AG10803 (cell line): ENCODE data around the gene CNGA4.

Experiments
- DNase-seq: peaks from one replicate; pipeline ENCODE4 v3.0.0; 2010; ENCODE audit warnings: low read depth
- H3K4me3 ChIP-seq: 2 replicates; pipeline ENCODE4 v1.5.1; 2011; ENCODE audit warnings: mild to moderate bottlenecking, low read length, control low read depth
- CTCF ChIP-seq: conservative IDR thresholded peaks from 2 replicates; pipeline ENCODE4 v1.5.1; 2011; ENCODE audit warnings: mild to moderate bottlenecking, low read length, control low read depth, inconsistent platforms

The CNGA4 gene

GRCh38 chr11:6200975-6201374 lies 37.9 kb upstream of the CNGA4 start:
- H3K4me3 ChIP-seq: no peak overlapping the region
- peak; percentile 30 for DNase-seq
- no peak for TF ChIP-seq CTCF

GRCh38 chr11:6201481-6201880 lies 37.4 kb upstream of the CNGA4 start:
- TF ChIP-seq CTCF: no peak
- H3K4me3 ChIP-seq: no peak overlapping the region
- peak; percentile 57 for DNase-seq

GRCh38 chr11:6202041-6202440 lies 36.8 kb upstream of the CNGA4 start:
- no peak overlapping the region for H3K4me3 ChIP-seq
- peak; percentile 65 for DNase-seq
- no peak for TF ChIP-seq CTCF

GRCh38 chr11:6203327-6203726 lies 35.6 kb upstream of the CNGA4 start:
- no peak for TF ChIP-seq CTCF
- DNase-seq: no peak
- H3K4me3 ChIP-seq: no peak overlapping the region

DNA sequence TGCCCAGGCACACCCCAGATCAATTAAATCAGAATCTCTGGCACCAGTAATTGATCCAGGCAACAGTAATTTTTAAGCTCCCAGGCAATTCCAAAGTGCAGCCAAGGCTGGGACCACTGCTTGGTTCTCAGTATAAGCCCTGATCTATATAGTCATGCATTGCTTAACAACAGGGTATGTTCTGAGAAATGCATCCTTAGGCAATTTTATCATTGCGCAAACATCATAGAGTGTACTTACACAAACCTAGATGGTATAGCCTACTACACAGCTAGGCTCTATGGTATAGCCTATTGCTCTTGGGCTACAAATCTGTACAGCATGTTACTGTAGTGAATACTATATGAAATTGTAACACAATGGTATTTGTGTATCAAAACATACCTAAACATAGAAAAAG lies 34.2 kb upstream of the CNGA4 start:
- DNase-seq: no peak
- no peak overlapping the region for H3K4me3 ChIP-seq
- TF ChIP-seq CTCF: no peak

GRCh38 chr11:6205366-6205765 lies 33.5 kb upstream of the CNGA4 start, which contains the start of gene C11orf42:
TSS of gene C11orf42 (plus strand) at chr11:6205557. CDS start at chr11:6205616, 59 bp downstream.
- DNase-seq: no peak
- no peak within 1 kb of the TSS for H3K4me3 ChIP-seq
- no peak for TF ChIP-seq CTCF

DNA sequence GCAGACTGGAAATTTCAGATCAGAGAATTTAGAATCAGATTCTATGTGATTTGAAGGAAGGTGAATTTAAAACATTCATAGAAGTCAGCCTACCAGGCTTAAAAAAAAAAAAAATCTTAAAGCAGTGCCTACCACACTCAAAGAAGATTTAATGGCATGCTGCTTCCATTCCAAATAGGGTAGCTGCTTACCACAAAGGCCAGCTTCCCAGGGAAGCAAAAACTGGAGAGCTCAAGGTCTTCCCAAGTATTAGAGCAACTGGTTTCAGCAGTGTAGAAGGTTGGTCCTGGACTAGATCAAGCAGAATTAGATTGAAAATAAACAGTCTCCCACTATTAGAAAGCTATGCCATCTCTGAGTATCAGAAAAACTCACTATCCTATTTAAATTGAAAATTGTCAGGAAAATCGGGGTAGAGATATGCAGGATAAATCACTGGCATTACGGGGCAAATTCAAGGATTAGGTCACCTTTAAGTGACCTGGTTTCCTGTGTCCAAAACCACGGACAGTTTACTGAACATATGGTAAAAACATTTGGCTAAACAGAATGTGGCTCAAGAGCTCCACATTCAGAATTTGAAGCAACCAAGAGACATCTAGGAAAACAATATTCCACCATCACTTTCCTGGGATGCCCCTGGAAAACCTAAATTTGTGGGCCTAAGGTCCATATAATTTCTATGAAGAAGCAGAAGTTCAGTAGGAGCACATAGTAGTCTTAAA lies 32.3 kb upstream of the CNGA4 start:
- TF ChIP-seq CTCF: no peak
- DNase-seq: peak; percentile 52
- no peak overlapping the region for H3K4me3 ChIP-seq
